Central memory CD8-positive, alpha-beta T cell (primary cell): ENCODE measurements around the gene EIF2B4.

Experiments used
- ATAC-seq: fragments of 150-1000 bp; cut with Tn5 transposase; replicated peaks from 2 replicates; pipeline ENCODE4 v1.10.0; 2022; ENCODE audit warnings: mild to moderate bottlenecking, moderate FRiP score, moderate number of reproducible peaks; ENCODE audit not compliant: poor library complexity, severe bottlenecking; ENCODE audit errors: extremely low read depth
- DNase-seq, 2 donors: peaks; one replicate each; pipeline ENCODE4 v3.0.0; 2021; ENCODE audit warnings: low spot score in 2 of 2
- H3K27ac Mint-ChIP-seq: one replicate; pipeline ENCODE4 v1.8.0; 2022; ENCODE audit warnings: low read depth, mild to moderate bottlenecking, moderate library complexity, mixed read lengths
- H3K27me3 Mint-ChIP-seq: one replicate; pipeline ENCODE4 v1.8.0; 2022; ENCODE audit warnings: mixed read lengths
- H3K36me3 Mint-ChIP-seq: one replicate; pipeline ENCODE4 v1.8.0; 2022; ENCODE audit warnings: mild to moderate bottlenecking, moderate library complexity, mixed read lengths; ENCODE audit not compliant: insufficient read depth
- H3K4me1 Mint-ChIP-seq: one replicate; pipeline ENCODE4 v1.8.0; 2022; ENCODE audit warnings: mixed read lengths
- H3K4me3 Mint-ChIP-seq: one replicate; pipeline ENCODE4 v1.8.0; 2022; ENCODE audit warnings: mild to moderate bottlenecking, moderate library complexity, mixed read lengths
- H3K9me3 Mint-ChIP-seq: one replicate; pipeline ENCODE4 v1.8.0; 2022; ENCODE audit warnings: mixed read lengths

Gene EIF2B4

GRCh38 chr2:27316655-27317412 lies 53.3 kb downstream of the EIF2B4 start:
- no peak overlapping the region for H3K4me3 Mint-ChIP-seq
- ATAC-seq, result no peak
- H3K27me3 Mint-ChIP-seq, result no peaks in the 10 kb centered on the region
- no peak overlapping the region for H3K27ac Mint-ChIP-seq
- H3K9me3 Mint-ChIP-seq, result no peaks in the 10 kb centered on the region
- H3K36me3 Mint-ChIP-seq, result peaks cover 9% of the 10 kb centered on the region
- H3K4me1 Mint-ChIP-seq, result peaks cover 15% of the 10 kb centered on the region
- DNase-seq, result no peak

GRCh38 chr2:27315122-27315521 lies 55.0 kb downstream of the EIF2B4 start:
- no peak overlapping the region for H3K4me3 Mint-ChIP-seq
- H3K36me3 Mint-ChIP-seq, result peaks cover 10% of the 10 kb centered on the region
- H3K27me3 Mint-ChIP-seq, result no peaks in the 10 kb centered on the region
- DNase-seq (no peak), ATAC-seq (no peak)
- H3K9me3 Mint-ChIP-seq, result no peaks in the 10 kb centered on the region
- peaks cover 8% of the 10 kb centered on the region for H3K4me1 Mint-ChIP-seq
- H3K27ac Mint-ChIP-seq, result no peak overlapping the region

- Mint-ChIP-seq H3K4me3 (no peak overlapping the region), H3K9me3 (no peaks in the 10 kb centered on the region), H3K27ac (no peak overlapping the region), H3K27me3 (no peaks in the 10 kb centered on the region), H3K4me1 (peaks cover 8% of the 10 kb centered on the region), H3K36me3 (peaks cover 9% of the 10 kb centered on the region)
- ATAC-seq (no peak), DNase-seq (no peak)
These were observed 55.4 kb downstream of the EIF2B4 start for GRCh38 chr2:27314709-27315108.
